GM18508 (cell line): ENCODE results near the gene TEKT1.
"Not testable (repeated sequence)": the region's sequence is repeated elsewhere in the genome, so short reads cannot be mapped to it uniquely, and the experiment has no call there.

Experiments used
- ATAC-seq: cut with Tn5 transposase; IDR thresholded peaks from one replicate; pipeline ENCODE4 v1.9.1; 2021; ENCODE audit warnings: moderate number of reproducible peaks; ENCODE audit not compliant: insufficient read depth, unreplicated experiment

TEKT1 gene

DNA sequence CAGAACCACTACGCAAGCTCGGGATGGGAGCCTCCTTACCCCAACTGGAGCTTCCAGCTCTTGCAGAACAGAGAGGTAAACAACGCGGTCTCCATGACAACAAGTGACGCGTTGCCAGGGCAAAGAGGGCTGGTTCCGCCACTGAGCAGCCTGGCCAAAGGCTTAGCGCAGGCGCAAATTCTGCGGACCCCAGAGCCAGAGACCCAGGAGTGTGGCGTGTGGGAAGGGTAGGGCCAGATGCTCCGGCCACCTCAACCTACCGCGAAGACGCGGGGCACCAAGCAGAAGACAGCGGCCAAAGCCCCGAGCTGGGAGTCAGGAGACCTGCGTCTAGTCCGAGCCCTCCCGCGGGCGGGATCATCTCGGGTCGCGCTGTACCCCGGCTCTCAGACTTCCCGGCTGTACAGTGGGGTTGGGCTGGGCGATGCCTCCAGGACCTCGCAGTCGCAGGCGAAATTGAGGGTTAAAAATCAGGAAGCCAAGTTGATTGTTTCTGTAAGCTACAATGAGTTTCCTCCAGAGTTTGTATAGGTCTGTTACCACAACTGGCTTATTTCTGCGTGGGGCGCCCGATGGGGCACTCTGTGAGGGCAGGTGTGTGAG, at the start of gene TEKT1:
TEKT1 (minus strand) TSS at position 69 of the 603 bp plus-strand sequence. CDS start 1,353 bp downstream, outside the sequence.
- ATAC-seq = no peak

DNA sequence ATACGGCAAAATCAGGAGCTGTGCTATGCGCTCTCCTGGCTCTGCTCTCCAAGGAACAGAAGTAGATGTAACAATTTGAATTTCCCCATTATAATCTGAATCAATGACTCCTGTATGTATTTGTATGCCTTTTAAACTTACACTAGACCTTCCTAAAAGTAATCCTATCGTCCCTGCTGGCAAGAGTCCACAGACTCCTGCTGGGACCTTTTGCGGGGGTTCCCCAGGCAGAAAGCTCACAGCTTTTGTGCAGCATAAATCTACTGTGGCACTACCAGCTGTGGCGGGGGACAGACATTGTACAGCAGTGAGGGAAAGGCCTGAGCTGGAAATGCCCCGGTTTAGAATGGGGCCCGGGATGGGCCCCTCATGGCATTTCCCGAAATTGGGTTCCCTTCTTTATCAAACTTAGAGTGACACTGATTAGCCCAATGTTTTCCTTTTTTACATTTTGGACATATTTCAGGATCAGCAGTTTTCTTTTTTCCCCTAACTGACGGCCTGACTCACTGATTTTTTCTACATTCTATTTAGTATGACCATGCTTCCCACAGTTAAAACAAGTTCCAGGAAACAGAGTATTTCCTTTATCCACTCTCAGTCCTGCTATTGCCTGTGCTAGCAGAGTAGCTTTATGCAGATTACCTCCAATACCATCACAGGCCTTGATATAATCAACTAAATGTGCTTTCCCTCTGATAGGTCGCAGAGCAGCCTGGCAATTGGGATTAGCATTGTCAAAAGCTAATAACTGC, 47.9 kb upstream of the TEKT1 start:
- not testable (repeated sequence) for ATAC-seq

DNA sequence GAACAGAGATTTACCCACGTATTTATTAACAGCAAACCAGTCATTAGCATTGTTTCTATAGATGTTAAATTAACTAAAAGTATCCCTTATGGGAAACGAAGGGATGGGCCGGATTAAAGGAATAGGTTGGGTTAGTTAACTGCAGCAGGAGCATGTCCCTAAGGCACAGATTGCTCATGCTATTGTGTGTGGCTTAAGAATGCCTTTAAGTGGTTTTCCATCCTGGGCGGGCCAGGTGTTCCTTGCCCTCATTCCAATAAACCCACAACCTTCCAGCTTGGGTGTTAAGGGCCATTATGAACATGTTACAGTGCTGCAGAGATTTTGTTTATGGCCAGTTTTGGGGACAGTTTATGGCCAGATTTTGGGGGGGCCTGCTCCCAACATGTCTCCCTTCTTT, 43.7 kb upstream of the TEKT1 start:
- ATAC-seq = not testable (repeated sequence)

DNA sequence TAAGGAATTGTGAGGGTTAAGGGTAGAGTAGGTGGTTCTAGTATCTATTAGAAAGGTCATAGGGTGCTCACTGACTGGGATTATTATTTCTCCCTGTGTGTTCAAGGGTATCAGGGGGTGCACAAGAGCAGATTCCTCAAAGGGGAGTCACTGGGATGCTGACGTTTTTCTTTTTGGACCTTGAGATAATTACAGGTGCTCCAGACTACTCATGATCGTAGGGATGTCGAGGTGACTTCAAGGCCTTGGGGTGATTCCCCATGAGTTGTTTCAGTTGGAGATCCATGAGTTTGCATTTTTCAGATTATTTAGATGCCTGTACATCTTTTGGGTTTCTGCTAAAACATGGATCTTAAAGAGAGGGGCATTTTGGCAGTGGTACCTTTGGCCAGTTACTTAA, 41.4 kb upstream of the TEKT1 start:
- no peak for ATAC-seq

DNA sequence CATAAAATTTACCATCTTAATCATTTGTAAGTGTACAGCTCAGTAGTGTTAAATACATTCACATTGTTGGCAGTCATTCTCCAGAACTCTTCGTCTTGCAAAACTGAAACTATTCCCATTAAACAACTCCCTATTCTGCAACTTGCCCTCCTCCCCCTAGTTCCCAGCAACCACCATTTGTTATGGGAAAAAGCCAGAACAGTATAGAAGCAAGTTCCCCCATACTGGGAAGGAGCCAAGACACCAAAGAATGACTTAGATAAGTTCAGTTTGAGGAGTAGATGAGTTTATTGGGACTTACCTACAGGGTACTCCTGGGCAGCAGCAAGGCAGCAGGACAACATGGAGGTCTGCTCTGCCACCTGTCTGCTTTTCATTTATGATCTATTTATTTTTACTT, 39.3 kb upstream of the TEKT1 start:
- no peak for ATAC-seq

DNA sequence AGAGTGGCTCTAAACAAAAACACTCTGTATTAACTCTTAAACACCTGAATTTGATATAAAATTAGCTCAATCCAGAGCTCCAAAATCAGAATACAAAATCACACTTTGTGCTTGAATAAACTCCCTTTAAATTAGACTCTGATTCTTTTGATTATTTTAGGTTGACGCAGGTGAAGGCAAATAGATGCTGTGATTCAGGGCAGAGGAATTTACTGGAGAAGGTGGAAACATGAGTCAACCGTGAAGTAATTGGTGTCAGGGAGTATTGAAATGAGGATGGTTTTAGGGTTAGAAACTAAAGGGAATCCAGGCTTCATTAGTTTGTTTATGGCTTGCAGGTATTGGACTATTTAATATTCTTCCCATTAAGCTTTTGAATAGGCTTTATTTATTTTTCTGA, 37.1 kb upstream of the TEKT1 start:
- no peak for ATAC-seq

DNA sequence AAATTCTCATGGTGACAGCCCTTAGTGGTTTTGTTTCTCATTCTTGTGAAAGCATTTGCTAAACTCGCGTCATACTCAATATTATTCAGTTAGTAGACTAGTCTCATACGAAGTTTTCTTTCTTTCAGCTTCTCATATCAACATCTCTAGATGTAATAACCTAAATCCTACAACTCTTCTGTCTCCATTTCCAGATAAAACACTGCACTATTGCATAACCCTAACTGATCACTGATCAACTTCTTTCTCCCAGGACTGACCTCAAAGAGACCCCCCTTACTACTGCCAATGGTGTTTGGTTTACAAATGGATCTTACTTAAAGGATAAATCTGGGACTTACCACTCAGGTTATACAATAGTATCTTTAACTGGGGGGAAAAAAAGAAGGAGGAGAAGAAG, 36.3 kb upstream of the TEKT1 start:
- no peak for ATAC-seq

DNA sequence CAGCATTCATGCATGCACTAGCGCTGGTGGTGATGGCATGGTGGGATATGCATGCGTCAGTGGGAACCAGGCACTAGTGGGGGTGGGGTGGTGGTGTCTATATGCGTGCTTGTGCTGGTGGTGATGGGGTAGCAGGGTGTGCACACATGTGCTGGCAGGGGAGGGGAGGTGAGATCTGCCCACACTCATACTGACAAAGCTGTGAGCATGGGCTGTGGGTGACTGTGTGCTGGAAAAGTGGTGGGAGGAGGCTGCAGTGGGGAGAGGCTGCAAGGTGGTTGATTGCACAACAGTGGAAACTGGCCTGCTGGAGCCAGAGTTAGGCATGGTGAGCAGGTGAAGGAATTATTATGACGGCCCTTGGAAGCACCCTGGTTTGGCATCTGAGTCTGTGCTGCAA, 31.3 kb upstream of the TEKT1 start:
- no peak for ATAC-seq

DNA sequence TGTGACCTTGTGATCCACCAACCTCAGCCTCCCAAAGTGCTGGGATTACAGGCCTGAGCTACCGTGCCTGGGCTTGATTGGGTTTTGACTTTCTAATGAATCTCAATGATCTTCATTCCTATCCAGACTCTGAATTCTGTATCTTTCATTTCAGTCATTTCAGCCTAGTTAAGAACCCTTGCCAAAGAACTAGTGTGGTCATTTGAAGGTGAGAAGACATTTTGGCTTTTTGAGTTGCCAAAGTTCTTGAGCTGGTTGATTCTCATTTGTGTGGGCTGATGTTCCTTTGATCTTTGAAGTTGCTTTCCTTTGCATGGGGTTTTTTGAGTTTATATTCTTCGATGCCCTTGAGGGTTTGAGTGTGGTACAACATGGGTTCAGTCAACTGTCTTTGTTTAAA, 30.6 kb upstream of the TEKT1 start:
- ATAC-seq = no peak

DNA sequence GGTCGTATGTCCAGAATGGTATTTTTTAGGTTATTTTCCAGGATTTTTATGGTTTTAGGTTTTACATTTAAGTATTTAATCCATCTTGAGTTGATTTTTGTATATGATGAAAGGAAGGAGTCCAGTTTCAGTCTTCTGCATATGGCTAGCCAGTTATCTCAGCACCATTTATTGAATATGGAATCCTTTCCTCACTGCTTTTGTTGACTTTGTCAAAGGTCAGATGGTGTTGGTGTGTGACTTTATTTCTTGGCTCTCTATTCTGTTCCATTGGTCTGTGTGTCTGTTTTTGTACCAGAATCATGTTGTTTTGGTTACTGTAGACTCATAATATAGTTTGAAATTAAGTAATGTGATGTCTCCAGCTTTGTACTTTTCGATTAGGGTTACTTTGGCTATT, 26.4 kb upstream of the TEKT1 start:
- no peak for ATAC-seq

DNA sequence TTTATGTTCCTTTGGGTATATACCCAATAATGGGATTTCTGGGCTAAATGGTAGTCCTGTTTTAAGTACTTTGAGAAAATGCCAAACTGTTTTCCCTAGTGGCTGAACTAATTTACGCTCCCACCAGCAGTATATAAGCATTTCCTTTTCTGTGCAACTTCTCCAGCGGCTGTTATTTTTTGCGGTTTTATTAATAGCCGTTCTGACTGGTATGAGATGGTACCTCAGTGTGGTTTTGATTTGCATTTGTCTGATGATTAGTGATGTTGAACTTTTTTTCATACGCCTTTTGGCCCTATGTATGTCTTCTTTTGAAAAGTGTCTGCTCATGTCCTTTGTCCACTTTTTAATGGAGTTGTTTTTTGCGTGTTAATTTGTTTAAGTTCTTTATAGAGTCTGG, 25.8 kb upstream of the TEKT1 start:
- ATAC-seq = no peak

DNA sequence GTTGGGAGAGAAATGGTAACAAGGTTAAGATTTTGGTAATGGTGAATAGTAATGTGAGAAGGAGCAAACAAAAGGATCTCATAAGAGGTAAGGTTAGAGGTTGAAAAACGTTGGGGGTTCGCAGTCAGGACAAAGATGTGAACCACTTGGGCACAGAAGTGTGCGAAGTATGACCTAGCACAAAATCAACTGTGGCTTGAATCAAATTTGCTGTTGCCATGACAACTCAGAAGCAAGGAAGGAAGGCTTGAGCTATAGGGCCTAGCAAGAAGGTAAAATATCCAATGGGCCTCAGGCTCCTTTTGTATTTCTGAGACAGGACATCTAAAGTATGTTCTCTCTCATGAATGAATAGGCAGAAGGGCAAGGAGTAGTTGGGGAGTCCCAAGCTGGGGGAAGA, 24.5 kb upstream of the TEKT1 start:
- no peak for ATAC-seq

DNA sequence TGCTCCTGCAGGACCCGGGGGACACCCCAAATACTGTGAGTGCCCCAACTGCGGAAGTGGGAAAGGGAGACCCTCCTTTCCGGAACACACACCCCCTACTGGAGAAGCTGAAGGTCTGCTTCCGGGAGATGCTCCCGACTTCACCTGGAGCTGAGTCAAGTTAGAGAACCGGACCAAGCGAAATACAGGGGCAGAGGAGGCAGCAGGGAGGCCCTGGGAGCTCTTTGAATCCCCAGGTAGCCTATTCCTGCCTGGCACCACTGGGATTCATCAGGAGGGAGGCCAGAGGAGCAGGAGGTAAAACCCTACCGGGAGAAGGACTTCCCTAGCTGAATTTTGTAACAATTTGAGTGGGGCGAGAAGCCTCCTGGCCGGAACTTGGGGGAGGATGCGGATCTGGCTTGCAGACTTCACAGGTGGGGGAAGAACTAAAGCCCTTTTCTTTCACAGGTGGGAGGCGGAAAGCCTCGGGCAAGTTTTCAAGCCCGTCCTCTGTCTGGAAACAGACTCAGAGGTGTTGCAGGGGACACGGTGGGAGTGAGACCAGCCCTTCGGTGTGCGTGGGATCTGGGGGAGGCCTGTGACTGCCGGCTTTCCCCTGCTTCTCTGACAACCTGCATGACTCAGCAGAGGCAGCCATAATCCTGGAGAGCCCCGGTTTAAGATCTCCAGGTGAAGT, 22.4 kb upstream of the TEKT1 start:
- ATAC-seq = no peak

DNA sequence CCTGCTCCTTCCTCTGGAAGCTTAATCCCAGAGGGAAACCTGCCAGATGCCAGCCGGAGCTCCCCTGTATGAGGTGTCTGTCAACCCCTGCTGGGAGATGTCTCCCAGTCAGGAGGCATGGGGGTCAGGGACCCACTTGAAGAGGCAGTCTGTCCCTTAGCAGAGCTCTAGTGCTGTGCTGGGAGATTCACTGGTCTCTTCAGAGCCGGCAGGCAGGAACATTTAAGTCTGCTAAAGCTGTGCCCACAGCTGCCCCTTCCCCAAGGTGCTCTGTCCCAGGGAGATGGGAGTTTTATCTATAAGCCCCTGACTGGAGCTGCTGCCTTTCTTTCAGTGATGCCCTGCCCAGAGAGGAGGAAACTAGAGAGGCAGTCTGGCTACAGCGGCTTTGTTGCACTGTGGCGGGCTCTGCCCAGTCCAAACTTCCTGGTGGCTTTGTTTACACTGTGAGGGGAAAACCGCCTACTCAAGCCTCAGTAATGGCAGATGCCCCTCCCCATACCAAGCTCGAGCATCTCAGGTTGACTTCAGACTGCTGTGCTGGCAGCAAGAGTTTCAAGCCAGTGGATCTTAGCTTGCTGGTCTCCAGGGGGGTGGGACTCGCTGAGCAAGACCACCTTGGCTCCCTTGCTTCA, 17.1 kb upstream of the TEKT1 start:
- not testable (repeated sequence) for ATAC-seq

DNA sequence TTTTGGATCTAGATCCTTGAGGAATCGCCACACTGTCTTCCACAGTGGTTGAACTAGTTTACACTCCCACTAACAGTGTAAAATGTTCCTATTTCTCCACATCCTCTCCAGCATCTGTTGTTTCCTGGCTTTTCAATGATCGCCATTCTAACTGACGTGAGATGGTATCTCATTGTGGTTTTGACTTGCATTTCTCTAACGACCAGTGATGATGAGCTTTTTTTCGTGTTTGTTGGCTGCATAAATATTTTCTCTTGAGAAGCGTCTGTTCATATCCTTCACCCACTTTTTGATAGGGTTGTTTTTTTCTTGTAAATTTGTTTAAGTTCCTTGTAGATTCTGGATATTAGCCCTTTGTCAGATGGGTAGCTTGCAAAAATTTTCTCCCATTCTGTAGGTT, 14.6 kb upstream of the TEKT1 start:
- not testable (repeated sequence) for ATAC-seq

DNA sequence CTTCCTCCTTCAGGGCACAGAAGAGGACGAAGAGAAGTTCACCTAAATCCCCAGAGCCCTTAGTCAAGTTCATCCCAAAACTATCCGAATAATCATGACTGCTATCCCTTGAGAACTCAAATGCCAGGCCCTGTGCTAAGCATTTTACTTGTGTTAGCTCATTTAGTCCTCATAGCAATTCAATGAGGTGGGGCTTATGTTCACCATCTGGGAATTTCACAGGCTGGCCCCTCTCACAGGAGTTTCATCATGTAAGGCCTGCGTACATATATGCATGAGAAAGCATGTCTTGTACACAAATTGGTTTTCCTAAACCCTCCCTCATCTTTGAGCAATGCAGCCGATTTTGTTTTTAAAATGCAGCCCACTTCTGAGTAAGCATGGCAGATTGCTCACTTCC, 12.9 kb upstream of the TEKT1 start:
- not testable (repeated sequence) for ATAC-seq

DNA sequence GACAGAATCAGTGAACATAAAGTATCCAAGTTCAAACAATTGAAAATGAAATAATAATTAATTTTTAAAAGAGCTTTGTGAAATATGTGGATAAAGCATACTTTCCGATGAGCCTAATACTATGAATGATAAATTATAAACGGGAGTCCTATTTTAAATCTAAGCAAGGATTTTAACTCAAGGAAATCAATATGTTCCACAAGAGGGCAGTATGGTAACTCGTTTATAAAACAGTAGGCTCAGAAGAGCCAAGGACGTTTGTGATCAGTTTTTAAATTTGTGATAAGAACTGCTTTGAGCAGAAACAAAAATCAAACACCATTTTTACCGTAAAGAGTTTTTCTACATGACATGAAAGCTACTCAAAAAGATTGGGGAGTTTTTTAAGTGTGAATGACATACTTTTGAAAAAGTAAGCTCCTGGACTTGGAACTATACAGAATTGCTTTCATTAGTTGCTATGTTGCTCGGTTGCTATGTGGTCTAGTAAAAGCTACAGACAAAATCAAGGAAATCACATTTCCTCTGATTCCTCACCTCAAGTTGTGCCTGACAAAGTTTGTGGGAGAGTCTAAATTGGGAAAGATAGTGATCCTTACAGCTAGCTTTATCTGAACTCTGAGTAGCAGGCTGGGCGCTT, 11.8 kb upstream of the TEKT1 start:
- ATAC-seq = no peak

DNA sequence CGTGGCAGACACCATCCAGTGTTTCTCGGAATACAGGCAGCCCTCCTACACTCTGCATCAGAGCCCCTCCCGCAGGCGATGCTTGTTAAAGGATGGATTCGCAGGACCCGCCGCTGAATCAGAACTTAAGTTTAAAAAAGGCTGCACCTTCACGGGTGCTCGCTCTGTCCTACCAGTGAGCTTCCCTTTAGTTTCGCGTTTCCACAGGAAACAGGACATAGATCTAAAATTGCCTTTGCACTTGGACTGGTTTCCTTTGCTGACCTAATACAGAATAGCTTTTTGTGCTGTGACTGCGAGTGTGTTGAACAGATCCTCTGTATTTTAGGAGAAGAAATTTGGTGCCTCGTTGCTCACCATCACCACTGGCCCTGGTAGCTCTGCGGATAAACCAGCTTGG, 10.2 kb upstream of the TEKT1 start:
- ATAC-seq = not testable (repeated sequence)

DNA sequence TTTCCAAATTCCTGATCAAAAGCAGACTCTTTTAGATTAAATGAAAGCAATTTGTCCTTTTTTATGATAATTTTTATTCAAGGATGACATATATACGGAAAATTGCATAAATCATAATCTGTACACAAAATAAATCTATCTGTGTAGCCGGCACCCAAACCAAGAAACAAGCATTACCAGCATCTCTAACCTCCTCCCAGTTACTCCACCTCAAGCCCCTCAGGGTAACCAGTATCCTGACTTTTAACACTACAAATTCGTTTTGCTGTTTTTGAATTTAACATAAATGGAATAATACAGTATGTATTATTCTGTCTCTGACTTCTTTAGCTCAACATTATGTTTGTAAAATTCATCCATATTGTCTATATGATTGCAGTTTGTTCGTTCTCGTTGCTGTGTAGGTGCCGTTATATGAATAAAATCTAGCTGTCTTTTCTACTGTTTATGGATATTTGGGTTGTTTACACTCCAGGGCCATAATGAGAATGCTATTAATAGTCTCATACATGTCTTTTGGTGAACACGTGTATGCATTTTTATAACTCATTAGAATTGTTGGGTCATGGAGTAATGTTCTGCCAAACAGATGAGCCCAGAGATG, 1.0 kb downstream of the TEKT1 start:
- no peak for ATAC-seq

DNA sequence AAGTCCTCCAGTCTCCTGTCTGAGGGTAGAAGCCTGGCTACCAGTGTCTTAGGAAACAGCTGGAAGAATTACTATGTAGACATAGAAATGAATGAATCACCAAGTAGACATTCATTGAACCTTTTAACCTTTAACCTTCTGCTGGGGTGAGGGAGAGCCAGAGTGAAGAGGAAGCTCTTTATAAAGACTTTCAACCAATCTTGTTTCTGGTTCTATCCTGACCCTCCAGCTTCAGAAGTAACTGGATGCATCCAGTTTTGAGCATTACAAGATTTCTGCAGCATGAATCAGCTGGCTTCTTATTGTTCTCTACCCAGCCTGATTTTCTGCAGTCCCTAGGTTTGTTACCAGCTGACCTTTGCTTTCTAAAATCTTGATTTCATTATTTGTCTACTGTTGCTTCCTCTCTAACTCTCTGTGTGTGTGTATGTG, 8.5 kb downstream of the TEKT1 start:
- ATAC-seq = no peak
